ENCODE results near the gene TIMP3.

Gene TIMP3

DNA sequence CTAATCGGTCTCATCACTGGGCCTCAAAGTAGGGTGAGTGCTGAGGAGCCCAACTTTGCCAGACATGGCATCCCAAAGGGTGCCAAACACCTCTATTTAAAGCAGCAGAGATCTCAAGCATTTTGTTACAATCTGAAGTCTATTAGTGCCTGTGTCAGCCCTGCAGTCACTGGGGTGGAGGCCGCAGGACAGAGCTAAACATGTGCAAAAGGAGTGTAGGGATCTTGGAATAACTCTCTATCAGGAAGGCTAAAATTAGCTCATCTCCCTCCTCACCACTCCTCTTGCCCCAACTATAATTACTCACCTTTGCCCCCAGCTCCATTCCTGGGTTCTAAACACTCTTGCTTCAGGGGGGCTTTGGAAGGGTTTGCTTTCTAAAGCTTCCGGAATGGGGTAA lies 87.5 kb downstream of the TIMP3 start:
- ATAC-seq = no peak

DNA sequence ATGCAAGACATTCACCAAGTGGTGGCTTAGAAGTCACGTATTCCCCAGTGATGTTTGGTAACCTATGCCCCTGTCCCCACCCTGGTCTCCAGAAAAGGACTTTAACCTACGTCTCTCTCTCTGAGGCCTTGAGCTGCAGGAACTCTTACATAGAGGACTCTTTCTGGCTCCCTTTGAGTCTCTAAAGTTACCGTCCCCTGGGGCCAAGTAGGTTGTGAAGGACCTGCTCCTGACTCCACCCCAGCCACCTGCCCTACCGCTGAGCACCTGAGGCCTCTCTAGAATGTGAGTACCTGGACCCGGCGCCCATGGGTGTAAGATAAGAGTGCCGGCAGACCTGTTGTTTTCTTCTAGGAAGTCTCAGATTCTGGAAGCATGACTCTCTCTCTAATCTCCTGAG lies 95.4 kb downstream of the TIMP3 start:
- no peak for ATAC-seq

DNA sequence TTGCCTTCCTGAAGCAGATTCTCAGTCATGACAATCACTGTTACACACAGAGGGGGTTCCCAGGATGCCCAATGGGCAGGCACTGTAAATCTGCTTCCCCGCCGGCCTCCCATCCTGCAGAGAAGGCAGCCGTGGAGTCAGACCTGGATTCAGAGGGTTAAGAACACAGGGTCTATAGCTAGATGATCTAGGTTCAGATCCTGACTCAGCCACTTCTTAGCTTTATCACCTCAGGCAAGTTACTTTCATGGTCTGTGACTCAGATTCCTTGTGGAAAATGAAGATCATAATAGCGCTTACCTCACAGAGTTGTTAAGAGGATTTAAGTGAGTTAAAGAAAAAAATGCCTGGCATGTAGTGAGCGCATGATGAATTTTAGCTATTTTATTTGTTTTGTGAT lies 95.9 kb downstream of the TIMP3 start:
- ATAC-seq = peak; percentile 48 to 56

DNA sequence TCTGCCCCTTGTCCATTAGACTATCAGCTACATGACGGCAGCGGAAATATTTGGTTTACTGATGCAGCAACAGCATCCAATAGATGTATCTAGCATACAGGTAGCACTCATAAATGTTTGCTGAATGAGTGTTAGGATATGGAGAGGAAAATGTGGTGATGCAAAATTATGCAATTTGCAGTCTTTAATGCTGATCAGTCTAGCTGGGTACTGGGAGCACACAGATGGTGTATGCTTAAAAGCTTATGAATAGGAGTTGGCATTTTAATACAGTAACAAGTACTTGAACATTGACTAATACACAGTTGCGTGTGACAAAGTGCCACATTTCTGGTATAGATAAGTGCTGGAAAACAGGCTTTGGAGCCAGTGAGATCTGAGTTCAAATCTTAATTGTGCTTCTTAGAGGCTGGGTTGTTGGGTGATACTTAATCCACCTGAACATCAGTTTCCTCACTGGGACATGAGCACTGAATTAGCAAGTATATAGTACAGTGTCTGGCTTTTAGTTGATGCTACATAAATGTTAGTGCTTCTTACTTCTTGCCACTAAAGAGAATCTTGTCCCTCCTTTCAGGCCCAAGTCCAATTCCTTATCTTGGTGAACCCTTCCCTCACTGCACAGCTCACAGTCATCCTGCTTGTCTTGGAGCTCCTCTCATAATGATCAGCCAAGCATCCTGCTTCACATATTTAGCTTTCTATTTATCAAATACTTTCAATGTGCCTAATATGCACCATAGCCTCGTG lies 99.6 kb downstream of the TIMP3 start:
- ATAC-seq = no peak

- no peak for ATAC-seq
Measured at GRCh38 chr22:32901925-32902324, 100.4 kb downstream of the TIMP3 start.

DNA sequence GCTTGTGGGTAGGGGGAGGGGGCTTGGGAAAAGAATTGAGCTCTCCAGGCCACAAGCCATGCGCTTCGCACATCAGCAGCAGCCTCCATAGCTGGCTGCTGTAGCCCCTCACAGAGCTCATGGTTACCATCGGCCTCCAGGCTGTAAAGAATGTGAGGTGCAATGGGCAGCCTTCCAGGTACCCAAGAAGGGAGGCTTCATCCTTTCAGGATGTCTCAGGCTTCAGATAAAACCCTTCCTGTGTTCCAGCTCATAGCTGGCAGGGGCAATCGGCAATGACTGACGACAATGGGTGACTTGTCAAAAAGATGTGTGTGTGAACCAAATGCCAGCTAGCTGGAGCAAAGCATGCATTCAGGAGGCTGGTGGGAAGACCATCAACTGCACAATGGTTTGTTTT lies 102.0 kb downstream of the TIMP3 start:
- no peak for ATAC-seq

DNA sequence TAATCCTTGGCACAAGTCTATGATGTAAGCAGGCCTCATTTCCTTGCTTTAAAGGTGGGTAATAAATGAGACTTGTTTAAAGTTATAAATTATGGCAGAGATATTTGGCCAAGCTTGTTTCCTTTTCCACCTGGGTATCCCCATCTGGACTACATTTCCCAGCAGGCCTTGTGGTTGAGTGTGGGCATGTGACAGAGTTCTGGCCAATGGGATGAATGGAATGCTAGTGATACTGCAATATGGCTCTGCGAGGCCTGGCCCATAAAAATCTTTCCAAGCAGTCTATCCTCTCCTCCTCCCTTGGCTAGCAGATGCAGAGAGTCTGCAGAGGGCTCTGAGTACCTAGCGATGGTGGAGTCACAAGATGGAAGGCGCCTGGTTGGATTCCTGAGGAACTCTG lies 102.5 kb downstream of the TIMP3 start:
- no peak for ATAC-seq

GRCh38 chr22:32905400-32905799 lies 103.9 kb downstream of the TIMP3 start:
- no peak for ATAC-seq

GRCh38 chr22:32909581-32910428 lies 108.3 kb downstream of the TIMP3 start:
- no peak for ATAC-seq

DNA sequence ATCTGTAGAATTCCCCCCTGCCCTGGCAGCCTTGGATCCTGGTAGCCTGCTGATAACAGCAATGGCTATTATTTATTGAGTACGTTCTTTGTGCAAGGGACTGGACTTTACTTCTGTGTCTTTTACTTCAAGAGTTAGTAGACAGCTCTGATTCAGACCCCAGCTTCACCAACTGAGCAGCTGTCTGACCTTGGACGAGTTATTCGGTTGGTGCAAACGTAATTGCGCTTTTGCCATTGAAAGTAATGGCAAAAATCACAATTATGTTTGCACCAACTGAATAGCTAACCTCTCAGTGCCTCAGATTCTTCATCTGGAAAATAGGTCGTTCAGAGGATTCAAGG lies 108.9 kb downstream of the TIMP3 start:
- ATAC-seq = no peak

DNA sequence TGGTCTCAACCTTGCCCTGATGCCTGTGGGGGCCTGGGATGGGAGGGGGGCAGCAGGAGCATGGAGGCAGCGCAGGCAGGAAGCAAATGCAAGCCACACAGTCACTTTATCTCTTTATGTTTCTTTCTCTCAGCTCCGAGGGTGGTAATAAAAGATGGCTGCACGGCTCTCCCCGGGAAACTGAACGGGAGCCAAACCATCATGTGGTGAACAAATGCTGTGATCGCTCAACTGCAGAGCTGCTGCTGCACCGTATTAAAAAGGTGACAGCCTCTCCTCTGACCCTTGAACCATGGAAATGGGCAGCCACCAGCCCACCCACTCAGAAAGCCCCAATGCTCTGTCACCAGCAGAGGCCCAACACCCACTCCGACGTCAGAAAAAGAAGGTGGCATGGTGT lies 110.0 kb downstream of the TIMP3 start:
- ATAC-seq = no peak
